GM13977 (cell line): ENCODE results near the gene KLF1.

Experiments used
- DNase-seq: peaks from one replicate; pipeline ENCODE4 v3.0.0; 2012; ENCODE audit warnings: low spot score
- in situ Hi-C: fragments of 300-500 bp; cut with MboI; formaldehyde crosslinking; loops from one replicate; pipeline ENCODE4 v1.12.0; 2022; ENCODE audit warnings: low sequenced_read_pairs, low pct_unique_long_range_greater_than_20kb, mixed read lengths, inconsistent platforms; ENCODE audit not compliant: unreplicated experiment
- TF ChIP-seq, protein P1 (sequence below): IDR thresholded peaks from 2 replicates; pipeline ENCODE4 v1.5.1; 2012; ENCODE audit warnings: mild to moderate bottlenecking, control low read depth; ENCODE audit not compliant: insufficient read depth; ENCODE audit errors: extremely low read depth, missing control alignments

KLF1 gene

DNA sequence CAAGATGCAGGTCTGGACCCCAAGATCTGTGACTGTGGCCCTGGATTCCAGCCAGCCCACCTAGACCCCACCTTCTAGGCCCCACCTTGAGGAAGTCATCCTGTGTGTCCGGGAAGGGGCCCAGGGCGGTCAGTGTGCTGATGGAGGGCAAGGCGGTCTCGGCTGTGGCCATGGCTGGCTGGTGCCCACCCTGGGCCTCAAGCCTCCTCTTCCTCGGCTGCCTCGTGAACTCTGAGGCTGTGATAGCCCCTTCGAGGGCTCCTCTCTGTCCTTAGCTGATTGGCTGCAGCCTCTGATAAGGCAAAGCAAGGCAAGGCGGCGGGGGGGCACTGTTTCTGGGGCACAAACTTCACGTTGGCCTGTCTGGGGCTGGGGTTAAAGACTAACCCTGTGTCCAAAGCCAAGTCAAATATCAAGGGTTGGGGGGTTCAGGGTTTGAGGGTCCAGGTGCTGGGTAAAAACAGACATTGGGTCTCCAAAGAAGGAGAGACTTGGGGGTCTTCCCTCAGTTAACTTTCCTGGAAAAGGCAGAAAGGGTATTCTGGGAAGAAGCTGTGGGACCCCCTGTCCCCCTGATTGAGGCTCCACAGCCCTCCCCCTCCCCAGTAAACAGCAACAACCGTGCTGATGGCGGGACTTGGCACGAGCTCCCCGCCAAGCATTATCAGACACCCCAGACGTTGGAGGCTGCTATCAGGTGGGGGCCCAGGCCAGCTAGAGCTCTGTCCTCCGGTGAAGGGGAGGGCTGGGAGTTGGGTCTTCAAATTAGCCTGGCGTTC is at the start of gene KLF1:
TSS of gene KLF1 (minus strand) at position 233 of the 779 bp plus-strand sequence. CDS start at position 172, 61 bp downstream.
- in situ Hi-C loops: no loop called here
- TF ChIP-seq, protein P1, sequence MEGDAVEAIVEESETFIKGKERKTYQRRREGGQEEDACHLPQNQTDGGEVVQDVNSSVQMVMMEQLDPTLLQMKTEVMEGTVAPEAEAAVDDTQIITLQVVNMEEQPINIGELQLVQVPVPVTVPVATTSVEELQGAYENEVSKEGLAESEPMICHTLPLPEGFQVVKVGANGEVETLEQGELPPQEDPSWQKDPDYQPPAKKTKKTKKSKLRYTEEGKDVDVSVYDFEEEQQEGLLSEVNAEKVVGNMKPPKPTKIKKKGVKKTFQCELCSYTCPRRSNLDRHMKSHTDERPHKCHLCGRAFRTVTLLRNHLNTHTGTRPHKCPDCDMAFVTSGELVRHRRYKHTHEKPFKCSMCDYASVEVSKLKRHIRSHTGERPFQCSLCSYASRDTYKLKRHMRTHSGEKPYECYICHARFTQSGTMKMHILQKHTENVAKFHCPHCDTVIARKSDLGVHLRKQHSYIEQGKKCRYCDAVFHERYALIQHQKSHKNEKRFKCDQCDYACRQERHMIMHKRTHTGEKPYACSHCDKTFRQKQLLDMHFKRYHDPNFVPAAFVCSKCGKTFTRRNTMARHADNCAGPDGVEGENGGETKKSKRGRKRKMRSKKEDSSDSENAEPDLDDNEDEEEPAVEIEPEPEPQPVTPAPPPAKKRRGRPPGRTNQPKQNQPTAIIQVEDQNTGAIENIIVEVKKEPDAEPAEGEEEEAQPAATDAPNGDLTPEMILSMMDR: no peak
- no peak for DNase-seq

DNA sequence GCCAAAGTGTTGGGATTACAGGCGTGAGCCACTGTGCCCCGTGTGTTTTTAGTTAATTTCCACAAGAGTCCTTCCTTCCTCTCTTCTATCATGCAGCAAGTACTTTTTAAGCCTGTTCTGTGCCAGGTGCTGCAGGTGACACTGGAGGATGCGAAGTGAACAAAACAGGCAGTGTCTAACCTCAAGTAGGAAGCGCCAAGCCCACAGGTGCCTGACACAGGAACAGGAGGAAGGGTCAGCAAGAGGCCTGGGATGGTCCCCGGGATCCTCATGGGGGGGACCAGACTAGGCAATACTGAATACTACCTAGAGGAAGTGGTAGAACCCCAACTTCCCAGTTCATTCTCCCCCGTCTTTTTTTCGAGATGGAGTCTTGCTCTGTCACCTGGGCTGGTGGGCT is 49.6 kb upstream of the KLF1 start:
- in situ Hi-C loops: no loop called here
- TF ChIP-seq, protein P1: no peak
- no peak for DNase-seq

DNA sequence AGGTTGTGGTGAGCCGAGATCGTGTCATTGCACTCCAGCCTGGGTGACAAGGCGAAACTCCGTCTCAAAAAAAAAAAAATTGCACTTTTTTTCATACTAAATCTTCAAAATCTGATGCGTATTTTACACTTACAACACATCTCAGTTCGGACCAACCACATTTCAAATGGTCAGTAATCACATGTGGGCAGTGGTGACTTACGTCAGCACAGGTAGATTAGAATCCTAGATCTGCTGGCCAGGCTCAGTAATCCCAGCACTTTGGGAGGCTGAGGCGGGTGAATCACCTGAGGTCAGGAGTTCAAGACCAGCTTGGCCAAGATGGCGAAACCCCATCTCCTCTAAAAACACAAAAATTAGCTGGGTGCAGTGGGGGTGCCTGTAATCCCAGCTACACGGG is 48.1 kb upstream of the KLF1 start:
- in situ Hi-C loops: no loop called here
- no peak for DNase-seq
- TF ChIP-seq, protein P1: no peak

DNA sequence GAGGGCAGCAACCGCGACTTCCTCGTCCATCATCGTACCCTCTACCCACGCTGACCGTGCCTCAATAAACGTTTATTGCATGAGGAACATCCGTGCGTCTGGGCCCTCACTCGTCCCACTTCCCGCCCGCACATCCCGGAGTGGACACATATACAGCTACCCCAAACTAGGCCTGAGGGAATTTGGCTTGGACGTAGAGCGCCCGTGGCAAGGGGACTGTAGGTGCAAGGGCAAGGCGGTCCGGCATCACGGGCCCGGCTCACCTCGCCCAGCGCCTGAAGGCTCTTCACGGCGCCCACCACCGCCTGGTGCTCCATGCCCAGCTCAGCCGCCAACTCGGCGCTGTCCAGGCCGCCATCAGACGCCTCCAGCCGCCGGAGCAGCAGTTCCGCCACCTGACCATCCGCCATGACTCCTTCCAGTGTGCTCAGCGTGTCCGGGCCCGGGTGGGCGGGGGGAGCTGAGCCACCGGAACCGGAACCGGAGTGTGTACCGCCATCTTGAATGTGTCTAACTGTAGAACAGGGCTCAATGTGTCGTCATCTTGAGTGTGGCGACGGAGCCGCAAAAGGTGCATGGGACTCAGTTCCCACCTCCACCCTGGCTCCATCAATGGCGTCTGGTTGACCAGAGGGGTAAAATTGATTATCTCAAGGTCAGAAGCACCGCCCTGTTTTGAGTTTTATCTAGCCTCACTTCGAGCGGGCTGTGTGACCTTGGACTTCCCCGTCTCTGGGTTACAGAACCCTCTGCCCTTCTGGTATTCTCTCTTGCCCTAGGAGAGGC is 46.5 kb upstream of the KLF1 start, which contains the start of gene FARSA:
TSS of gene FARSA (minus strand) at position 425 of the 786 bp plus-strand sequence. CDS start at position 410, 15 bp downstream.
- TF ChIP-seq, protein P1: no peak
- in situ Hi-C loops: no loop called here
- DNase-seq: peak; percentile 94

DNA sequence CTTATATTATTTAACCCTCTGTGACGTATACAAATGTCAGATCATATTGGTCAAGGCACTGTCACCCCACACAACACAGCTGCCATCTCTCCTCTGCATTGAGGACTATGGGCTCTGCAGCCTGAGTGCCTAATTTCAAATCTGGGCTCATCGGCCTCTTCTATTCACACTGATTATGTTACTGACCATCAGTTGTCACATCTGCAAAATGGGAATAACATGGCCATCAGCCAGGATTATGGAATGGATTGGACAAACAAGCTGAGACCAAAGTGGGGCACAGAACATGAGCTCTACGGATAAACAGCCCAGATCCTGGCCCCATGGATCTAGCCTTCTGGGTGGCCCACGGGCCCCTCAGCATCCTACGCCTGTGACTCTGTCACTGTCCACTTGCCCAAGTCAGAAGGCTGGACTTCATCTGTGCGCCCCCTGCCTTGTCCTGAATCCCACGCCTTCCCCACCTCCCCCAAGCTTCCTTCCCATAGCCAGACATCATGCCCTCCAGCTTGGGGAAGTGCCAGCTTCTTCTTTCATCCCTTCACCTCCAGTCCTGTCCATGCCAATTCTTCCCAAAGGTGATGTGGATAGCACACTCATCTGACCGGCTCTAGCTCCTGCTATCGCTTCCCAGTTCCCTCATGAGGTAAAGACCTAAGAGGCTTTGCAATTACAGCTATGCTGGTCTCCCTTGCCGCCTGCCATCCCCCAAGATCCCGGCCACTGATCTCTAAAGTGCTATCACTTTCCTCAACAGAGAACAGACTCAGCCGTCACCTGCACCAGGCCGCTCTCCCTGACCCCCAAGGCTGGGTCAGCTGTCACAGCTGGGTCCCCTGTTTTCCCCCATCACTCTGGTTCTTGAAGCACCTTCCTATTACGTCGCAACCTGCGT is 45.6 kb upstream of the KLF1 start:
- TF ChIP-seq, protein P1: no peak
- in situ Hi-C loops: no loop called here
- no peak for DNase-seq
